A673 (cell line): ENCODE results near the gene MARCHF2.

ENCODE experiments used
- CTCF ChIP-seq: fragments of 300-800, 200-600 bp; sonication (generic); conservative IDR thresholded peaks from 2 replicates; pipeline ENCODE4 v1.5.1; 2017; ENCODE audit warnings: low read depth, mild to moderate bottlenecking, antibody characterized with exemption, low read length, moderate library complexity, mixed read lengths
- EZH2 ChIP-seq: fragments of 200-600 bp; sonication (generic); IDR thresholded peaks from 2 replicates; pipeline ENCODE4 v1.6.1; 2017; ENCODE audit warnings: borderline replicate concordance, low read depth, mild to moderate bottlenecking, mixed read lengths, antibody characterized with exemption, low read length; ENCODE audit not compliant: poor library complexity, severe bottlenecking

DNA sequence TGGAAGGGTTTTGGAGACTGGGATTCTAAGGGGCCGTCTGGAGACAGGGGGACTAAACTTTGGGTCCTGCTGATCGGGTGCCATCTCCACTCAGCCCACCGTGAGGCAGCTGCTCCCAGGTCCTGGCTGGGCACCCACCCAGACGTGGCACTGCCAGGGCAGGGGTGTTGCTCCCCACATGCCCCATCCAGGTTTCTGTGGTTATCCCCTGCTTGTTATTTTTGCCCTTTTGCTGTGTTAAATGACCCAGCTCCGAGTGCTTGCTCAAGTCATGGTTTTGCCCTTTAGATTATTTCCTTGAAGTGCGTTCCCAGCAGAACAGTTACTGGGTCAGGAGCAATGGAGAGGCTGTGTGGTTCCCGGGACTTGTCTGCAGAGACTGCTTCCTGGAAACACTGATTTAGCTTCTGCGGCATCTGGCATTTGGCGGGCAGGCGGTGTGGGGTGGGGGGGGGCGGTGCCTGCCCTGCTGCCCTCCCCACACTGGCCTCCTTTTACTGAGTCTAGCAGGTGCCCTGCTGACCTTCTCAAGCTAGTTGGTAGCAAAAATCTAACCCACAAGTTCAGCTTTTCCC is 21.0 kb upstream of the MARCHF2 start:
- TF ChIP-seq CTCF (no peak), EZH2 (no peak)
